HG03097 (cell line): ENCODE results near the gene EVA1C.
"Not testable (repeated sequence)": the region's sequence is repeated elsewhere in the genome, so short reads cannot be mapped to it uniquely, and the experiment has no call there.

ENCODE experiments used
- ATAC-seq: cut with Tn5 transposase; IDR thresholded peaks from one replicate; pipeline ENCODE4 v1.9.1; 2021; ENCODE audit not compliant: unreplicated experiment, low FRiP score

Gene EVA1C

DNA sequence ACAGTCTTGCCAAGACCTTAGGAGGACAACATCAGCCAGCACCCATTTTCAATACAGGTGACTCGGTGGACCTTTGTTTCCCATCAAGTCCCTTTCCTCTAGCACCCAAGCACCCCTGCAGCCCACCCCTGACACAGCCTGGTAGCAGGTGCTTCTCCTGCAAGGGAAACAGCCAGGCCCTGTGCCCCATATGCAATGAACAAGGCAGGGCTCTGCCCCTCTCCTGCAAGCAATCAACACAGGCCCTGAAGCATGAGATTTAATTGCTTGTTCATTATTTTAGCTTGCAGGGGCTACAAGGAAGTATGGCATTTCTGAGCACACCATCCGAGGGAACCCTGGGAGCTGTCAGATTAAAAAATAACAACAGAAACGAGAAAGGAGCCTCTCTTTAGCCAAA is 137.4 kb downstream of the EVA1C start:
- no peak for ATAC-seq

GRCh38 chr21:32554832-32555638 is 142.5 kb downstream of the EVA1C start:
- no peak for ATAC-seq

GRCh38 chr21:32558106-32558505 is 145.6 kb downstream of the EVA1C start:
- ATAC-seq = no peak

- ATAC-seq = no peak
These were observed 146.6 kb downstream of the EVA1C start for GRCh38 chr21:32559006-32559610.

DNA sequence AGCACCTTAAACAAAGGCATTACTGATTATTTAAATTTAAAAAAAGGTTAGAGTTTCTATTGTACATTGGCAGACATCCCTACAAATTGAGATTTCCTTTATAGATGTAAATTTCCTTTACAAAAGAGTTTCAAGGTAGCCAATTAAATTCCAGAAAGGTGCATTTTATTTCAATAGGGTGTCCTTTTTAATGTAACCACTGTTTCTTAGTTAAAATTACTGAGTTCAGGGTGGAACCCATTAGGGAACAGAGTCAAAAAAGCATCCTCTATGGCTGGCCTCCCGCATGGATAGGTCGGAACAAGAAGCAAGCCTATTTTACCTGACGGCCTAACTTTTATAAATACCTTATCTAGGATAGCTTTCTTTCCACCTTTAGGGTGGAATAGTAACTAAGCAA is 148.4 kb downstream of the EVA1C start:
- ATAC-seq = no peak

- ATAC-seq = not testable (repeated sequence)
These were observed 149.0 kb downstream of the EVA1C start for GRCh38 chr21:32561476-32561875.

- ATAC-seq = no peak
These were observed 149.9 kb downstream of the EVA1C start for GRCh38 chr21:32562426-32562825.

DNA sequence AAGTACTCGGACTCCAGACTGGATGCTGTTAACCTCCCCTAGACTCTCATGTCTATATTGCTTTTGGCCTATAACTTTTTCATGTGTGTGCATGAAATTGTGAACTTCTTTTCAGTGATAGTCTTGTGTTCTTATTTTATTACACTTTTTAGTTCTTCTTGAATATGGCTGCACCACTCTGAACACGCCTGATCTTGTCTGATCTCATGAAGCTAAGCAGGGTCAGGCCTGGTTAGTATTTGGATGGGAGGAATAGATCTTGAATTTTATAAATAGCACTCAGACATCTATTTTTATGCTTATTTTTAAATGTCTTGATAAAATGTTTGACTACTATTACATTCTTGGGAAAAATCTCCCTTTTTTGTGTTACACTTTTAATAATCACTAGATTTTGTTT is 150.4 kb downstream of the EVA1C start:
- no peak for ATAC-seq
